Endothelial cell (in vitro differentiated cells): ENCODE data around the gene CMKLR1. TPM values are rescaled to one million over a fixed set of nuclear protein-coding genes. Genes with fewer than 3 reads are reported as not detected.

Experiments used
- DNase-seq: peaks from one replicate; pipeline ENCODE4 v3.0.0; 2021; ENCODE audit warnings: low spot score
- H3K27ac Mint-ChIP-seq: one replicate; pipeline ENCODE4 v1.8.0; 2021; ENCODE audit warnings: mixed read lengths, inconsistent platforms; ENCODE audit not compliant: unreplicated experiment
- H3K27me3 Mint-ChIP-seq: one replicate; pipeline ENCODE4 v1.8.0; 2021; ENCODE audit warnings: mild to moderate bottlenecking, moderate library complexity, mixed read lengths, inconsistent platforms; ENCODE audit not compliant: unreplicated experiment
- H3K36me3 Mint-ChIP-seq: one replicate; pipeline ENCODE4 v1.8.0; 2021; ENCODE audit warnings: mild to moderate bottlenecking, low read depth, mixed read lengths, inconsistent platforms; ENCODE audit not compliant: unreplicated experiment
- H3K4me1 Mint-ChIP-seq: one replicate; pipeline ENCODE4 v1.8.0; 2021; ENCODE audit warnings: mild to moderate bottlenecking, mixed read lengths, inconsistent platforms; ENCODE audit not compliant: unreplicated experiment
- H3K4me3 Mint-ChIP-seq: one replicate; pipeline ENCODE4 v1.8.0; 2021; ENCODE audit warnings: mild to moderate bottlenecking, mixed read lengths, inconsistent platforms; ENCODE audit not compliant: unreplicated experiment
- H3K9me3 Mint-ChIP-seq: one replicate; pipeline ENCODE4 v1.8.0; 2021; ENCODE audit warnings: mixed read lengths, inconsistent platforms; ENCODE audit not compliant: unreplicated experiment
- CTCF ChIP-seq: fragments of 200-600 bp; sonication (generic); IDR thresholded peaks from one replicate; pipeline ENCODE4 v1.5.0; 2021; ENCODE audit warnings: antibody characterized with exemption; ENCODE audit not compliant: unreplicated experiment
- total RNA-seq: library from RNA; stranded (reverse); fragmentation: NEBNext Ultra II Directional; extraction: Animal tissue kit (Norgen Biotek cat#: 25700); gene quantifications from one replicate; pipeline ENCODE4 v1.2.1, GENCODE V29; 2021; ENCODE audit not compliant: unreplicated experiment

The CMKLR1 gene
- total RNA-seq, 1 donor from 2014 or later = 0.51 TPM

GRCh38 chr12:108297424-108297823 lies 41.7 kb downstream of the CMKLR1 start:
- peaks cover 5% of the 10 kb centered on the region for H3K27me3 Mint-ChIP-seq
- no peaks in the 10 kb centered on the region for H3K9me3 Mint-ChIP-seq
- H3K4me1 Mint-ChIP-seq = peaks cover 19% of the 10 kb centered on the region
- no peak overlapping the region for H3K27ac Mint-ChIP-seq
- no peaks in the 10 kb centered on the region for H3K36me3 Mint-ChIP-seq
- TF ChIP-seq CTCF = no peak
- no peak overlapping the region for H3K4me3 Mint-ChIP-seq
- no peak for DNase-seq

GRCh38 chr12:108296945-108297344 lies 42.2 kb downstream of the CMKLR1 start:
- DNase-seq = no peak
- Mint-ChIP-seq H3K27me3 (peaks cover 5% of the 10 kb centered on the region), H3K9me3 (no peaks in the 10 kb centered on the region), H3K36me3 (peaks cover under 1% of the 10 kb centered on the region), H3K4me3 (no peak overlapping the region), H3K27ac (no peak overlapping the region), H3K4me1 (peaks cover 15% of the 10 kb centered on the region)
- TF ChIP-seq CTCF = no peak

- no peak for TF ChIP-seq CTCF
- H3K27me3 Mint-ChIP-seq = peaks cover 7% of the 10 kb centered on the region
- H3K4me1 Mint-ChIP-seq = peaks cover 13% of the 10 kb centered on the region
- no peaks in the 10 kb centered on the region for H3K9me3 Mint-ChIP-seq
- H3K36me3 Mint-ChIP-seq = peaks cover 2% of the 10 kb centered on the region
- no peak for DNase-seq
- no peak overlapping the region for H3K4me3 Mint-ChIP-seq
- H3K27ac Mint-ChIP-seq = no peak overlapping the region
These were observed 43.5 kb downstream of the CMKLR1 start for GRCh38 chr12:108295641-108296040.

- Mint-ChIP-seq H3K27ac (no peak overlapping the region), H3K9me3 (no peaks in the 10 kb centered on the region), H3K27me3 (peaks cover 10% of the 10 kb centered on the region), H3K4me1 (peaks cover 11% of the 10 kb centered on the region), H3K36me3 (peaks cover 2% of the 10 kb centered on the region), H3K4me3 (no peak overlapping the region)
- no peak for DNase-seq
- no peak for TF ChIP-seq CTCF
These were observed 49.6 kb downstream of the CMKLR1 start for GRCh38 chr12:108289350-108290161.

- TF ChIP-seq CTCF = no peak
- peaks cover 2% of the 10 kb centered on the region for H3K36me3 Mint-ChIP-seq
These were observed 51.9 kb downstream of the CMKLR1 start for GRCh38 chr12:108287227-108287626.

More at GRCh38 chr12:108287227-108287626, 51.9 kb downstream of the CMKLR1 start:
- no peak for DNase-seq
- Mint-ChIP-seq H3K9me3 (no peaks in the 10 kb centered on the region), H3K27ac (no peak overlapping the region), H3K27me3 (peaks cover 14% of the 10 kb centered on the region), H3K4me3 (no peak overlapping the region), H3K4me1 (peaks cover 14% of the 10 kb centered on the region)
